Endothelial cell of umbilical vein (primary cell): Measurements from ENCODE around the gene ZNF81. TPM values are rescaled to one million over a fixed set of nuclear protein-coding genes. Genes with fewer than 3 reads are reported as not detected.

Source experiments
- BruUV-seq: library from RNA; stranded (reverse); fragments of 400-500 nt; replicated peaks from 2 replicates; lab custom pipeline; 2021; lab: Mats Ljungman, UMichigan
- CTCF ChIA-PET: fragments of 300-600, 350-600 bp; sonication (Branson Sonifier 250); formaldehyde crosslinking; loops from one replicate; lab custom pipeline; 2021; ENCODE audit warnings: antibody characterized with exemption, inconsistent platforms; lab: Charles Lee
- POLR2A ChIA-PET: fragments of 300-600, 350-600 bp; sonication (Branson Sonifier 250); formaldehyde crosslinking; loops from one replicate; lab custom pipeline; 2021; ENCODE audit warnings: antibody characterized with exemption, inconsistent platforms; lab: Charles Lee
- DNase-seq: peaks from one replicate; pipeline ENCODE4 v3.0.0-alpha.2; 2011; ENCODE audit warnings: low read depth, low spot score
- FAIRE-seq: peaks from 2 replicates; lab custom pipeline; 2011; peaks lifted over from hg19 to GRCh38; lab: Jason Lieb, UNC
- H2AFZ ChIP-seq: 2 replicates; pipeline ENCODE4 v1.6.0; 2012; ENCODE audit warnings: low read depth, low read length, control low read depth, inconsistent platforms
- H3K27ac ChIP-seq: 2 replicates; pipeline ENCODE4 v1.5.1; 2011; ENCODE audit warnings: low read depth, mild to moderate bottlenecking, control low read depth, low read length, moderate library complexity; ENCODE audit not compliant: insufficient read depth
- H3K27me3 ChIP-seq, 2 experiments: 2 replicates each; pipeline versions ENCODE4 v1.6.0 to v1.6.1; 2011; ENCODE audit warnings: low read length in 2 of 2, mixed read lengths in 1 of 2; ENCODE audit not compliant: control insufficient read depth in 2 of 2, insufficient read depth in 2 of 2
- H3K36me3 ChIP-seq, 2 experiments: 2 replicates in 1 of 2; 3 replicates in 1 of 2; pipeline ENCODE4 v1.5.1; 2011; ENCODE audit warnings: low read length in 2 of 2, mild to moderate bottlenecking in 1 of 2, moderate library complexity in 1 of 2; ENCODE audit not compliant: control insufficient read depth in 2 of 2, insufficient read depth in 2 of 2; ENCODE audit errors: extremely low read depth in 1 of 2
- H3K4me1 ChIP-seq: 3 replicates; pipeline ENCODE4 v1.5.1; 2011; ENCODE audit warnings: mild to moderate bottlenecking, low read length; ENCODE audit not compliant: control insufficient read depth, insufficient read depth; ENCODE audit errors: extremely low read depth
- H3K4me2 ChIP-seq: 2 replicates; pipeline ENCODE4 v1.6.1; 2011; ENCODE audit warnings: low read length, control low read depth, mixed read lengths; ENCODE audit not compliant: insufficient read depth
- H3K4me3 ChIP-seq, 3 experiments: fragments of 200-600 bp in 1 of 3; sonication (generic), shearing (Covaris generic) in 1 of 3; replicated peaks in 1 of 3; 2 replicates each; pipeline ENCODE4 v1.5.1; 2011 to 2016; ENCODE audit warnings: control low read depth in 3 of 3, low read length in 3 of 3, mild to moderate bottlenecking in 2 of 3, inconsistent platforms in 1 of 3, low read depth in 1 of 3, moderate library complexity in 1 of 3; ENCODE audit not compliant: insufficient read depth in 1 of 3
- H3K79me2 ChIP-seq: 2 replicates; pipeline ENCODE4 v1.6.0; 2012; ENCODE audit warnings: low read length, inconsistent platforms; ENCODE audit not compliant: control insufficient read depth, insufficient read depth
- H3K9ac ChIP-seq: replicated peaks from 2 replicates; pipeline ENCODE3; 2011; ENCODE audit warnings: low read length, control low read depth; ENCODE audit not compliant: insufficient read depth; ENCODE audit errors: extremely low read depth
- H3K9me1 ChIP-seq: replicated peaks from 3 replicates; pipeline ENCODE4 v1.6.0; 2011; ENCODE audit warnings: mild to moderate bottlenecking, low read length; ENCODE audit not compliant: control insufficient read depth, insufficient read depth; ENCODE audit errors: extremely low read depth
- H3K9me3 ChIP-seq: replicated peaks from 2 replicates; pipeline ENCODE4 v1.5.1; 2012; ENCODE audit warnings: low read length, inconsistent platforms; ENCODE audit not compliant: control insufficient read depth, insufficient read depth
- H4K20me1 ChIP-seq: replicated peaks from 2 replicates; pipeline ENCODE3; 2011; ENCODE audit warnings: mild to moderate bottlenecking, low read length; ENCODE audit not compliant: control insufficient read depth, insufficient read depth; ENCODE audit errors: extremely low read depth
- CTCF ChIP-seq, 2 donors: IDR thresholded peaks; 1 replicate in 1 of 2; 2 replicates in 1 of 2; pipeline ENCODE4 v1.5.1; 2011; ENCODE audit warnings: low read length in 2 of 2, mild to moderate bottlenecking in 2 of 2, moderate library complexity in 2 of 2, control low read depth in 1 of 2, inconsistent platforms in 1 of 2, low read depth in 1 of 2; ENCODE audit not compliant: insufficient read depth in 1 of 2; ENCODE audit errors: extremely low read depth in 1 of 2
- EZH2 ChIP-seq: IDR thresholded peaks from 2 replicates; pipeline ENCODE4 v1.6.1; 2012; ENCODE audit warnings: borderline replicate concordance, low read depth, mild to moderate bottlenecking, moderate library complexity, low read length, inconsistent platforms; ENCODE audit not compliant: severe bottlenecking
- FOS ChIP-seq: IDR thresholded peaks from 2 replicates; pipeline ENCODE4 v1.6.1; 2011; ENCODE audit warnings: mild to moderate bottlenecking, low read length, moderate library complexity, borderline replicate concordance; ENCODE audit not compliant: insufficient read depth
- GATA2 ChIP-seq: IDR thresholded peaks from 2 replicates; pipeline ENCODE4 v1.7.0; 2011; ENCODE audit warnings: low read depth, mild to moderate bottlenecking, moderate library complexity, mixed read lengths, low read length; ENCODE audit not compliant: insufficient read length, insufficient read depth
- JUN ChIP-seq: IDR thresholded peaks from 2 replicates; pipeline ENCODE4 v1.6.1; 2011; ENCODE audit warnings: borderline replicate concordance, low read depth; ENCODE audit not compliant: insufficient read length, insufficient read depth
- MAX ChIP-seq: IDR thresholded peaks from 2 replicates; pipeline ENCODE4 v1.6.1; 2011; ENCODE audit not compliant: insufficient read depth, insufficient read length
- MYC ChIP-seq: IDR thresholded peaks from one replicate; pipeline ENCODE4 v1.6.1; 2011; ENCODE audit warnings: mild to moderate bottlenecking, low read depth, low read length
- POLR2A ChIP-seq: IDR thresholded peaks from 2 replicates; pipeline ENCODE4 v1.6.1; 2012; ENCODE audit warnings: low read depth, mild to moderate bottlenecking, control low read depth, low read length
- POLR2AphosphoS5 ChIP-seq: IDR thresholded peaks from 2 replicates; pipeline ENCODE4 v1.6.1; 2012; ENCODE audit warnings: low read depth, mild to moderate bottlenecking, control low read depth, low read length, moderate library complexity; ENCODE audit not compliant: insufficient read depth
- dilution Hi-C: fragments of 300-500 bp; cut with MboI; formaldehyde crosslinking; loops from one replicate; pipeline ENCODE4 v1.15.0; 2019; ENCODE audit warnings: low sequenced_read_pairs; ENCODE audit not compliant: extremely low pct_ligation_motif_present
- intact Hi-C: fragments of 100-400 bp; cut with micrococcal nuclease; formaldehyde crosslinking; loops from one replicate; pipeline ENCODE4 v1.10.0; 2022
- polyA plus RNA-seq, 4 experiments: library from polyadenylated mRNA; depleted of rRNA in 3 of 4; stranded (reverse) in 3 of 4; unstranded in 1 of 4; fragments of >200 nt; gene quantifications; 2 replicates each; pipeline versions ENCODE4 v1.2.1 to v1.2.3, GENCODE V29; 2011 to 2012; ENCODE audit warnings: missing spikeins in 1 of 4
- total RNA-seq: library from RNA; stranded (reverse); gene quantifications from 2 replicates; pipeline ENCODE4 v1.2.3, GENCODE V29; 2021

The ZNF81 gene
- total and polyA plus RNA-seq, 2 donors (not counting 3 experiments of a cell fraction or from before 2014, with no cell fraction given), result 2.7 to 6.4 TPM

GRCh38 chrX:47873123-47873522 lies 36.4 kb downstream of the ZNF81 start:
- H3K4me3 ChIP-seq, result no peak overlapping the region
- H2AFZ ChIP-seq, result no peak overlapping the region
- H4K20me1 ChIP-seq, result no peaks in the 10 kb centered on the region
- dilution Hi-C loops (no loop called here), intact Hi-C loops (no loop called here)
- TF ChIP-seq MAX (no peak), CTCF (IDR thresholded peaks at IDR 0.05; ENCODE audit: extremely low read depth in 1 of 2, insufficient read depth in 1 of 2, low read depth in 1 of 2, low read length in 2 of 2) (no peak), EZH2 (no peak), FOS (no peak), GATA2 (no peak), MYC (no peak), POLR2AphosphoS5 (no peak), POLR2A (no peak), JUN (no peak)
- no peaks in the 10 kb centered on the region for H3K4me1 ChIP-seq
- no peaks in the 10 kb centered on the region for H3K9me3 ChIP-seq
- CTCF ChIA-PET, result no interaction called here
- no TSS peak for BruUV-seq
- FAIRE-seq (no peak), DNase-seq (no peak)
- POLR2A ChIA-PET, result no interaction called here
- H3K9ac ChIP-seq, result no peak overlapping the region
- H3K36me3 ChIP-seq, result no peaks in the 10 kb centered on the region
- no peaks in the 10 kb centered on the region for H3K9me1 ChIP-seq
- H3K27ac ChIP-seq, result no peak overlapping the region
- H3K79me2 ChIP-seq, result no peaks in the 10 kb centered on the region
- H3K4me2 ChIP-seq, result no peak overlapping the region
- no peaks in the 10 kb centered on the region for H3K27me3 ChIP-seq
